ENCODE results near the gene FZR1.

The FZR1 gene

GRCh38 chr19:3543150-3544057, 37.3 kb downstream of the FZR1 start:
- Histone ChIP-seq H3K4me1 (ENCODE audit: insufficient read depth, low read length) (peaks cover 4% of the 10 kb centered on the region; the same call in 1 of the 2 replicates), H3K36me3 (ENCODE audit: insufficient read depth, low read length) (no peaks in the 10 kb centered on the region), H3K9ac (ENCODE audit: low read depth, low read length) (no peak overlapping the region), H3K9me3 (ENCODE audit: control insufficient read depth, insufficient read depth, low read length) (no peaks in the 10 kb centered on the region)

- H3K4me1 ChIP-seq (ENCODE audit: insufficient read depth, low read length) = no peaks in the 10 kb centered on the region
- no peaks in the 10 kb centered on the region for H3K36me3 ChIP-seq (ENCODE audit: insufficient read depth, low read length)
- no peaks in the 10 kb centered on the region for H3K9me3 ChIP-seq (ENCODE audit: control insufficient read depth, insufficient read depth, low read length)
- H3K9ac ChIP-seq (ENCODE audit: low read depth, low read length) = no peak overlapping the region
These were observed 37.9 kb downstream of the FZR1 start for GRCh38 chr19:3544058-3544376.

GRCh38 chr19:3544742-3545668, 38.9 kb downstream of the FZR1 start:
- no peak overlapping the region for H3K9ac ChIP-seq (ENCODE audit: low read depth, low read length)
- H3K4me1 ChIP-seq (ENCODE audit: insufficient read depth, low read length) = no peaks in the 10 kb centered on the region
- no peaks in the 10 kb centered on the region for H3K36me3 ChIP-seq (ENCODE audit: insufficient read depth, low read length)
- no peaks in the 10 kb centered on the region for H3K9me3 ChIP-seq (ENCODE audit: control insufficient read depth, insufficient read depth, low read length)

- Histone ChIP-seq H3K36me3 (ENCODE audit: insufficient read depth, low read length) (no peaks in the 10 kb centered on the region), H3K4me1 (ENCODE audit: insufficient read depth, low read length) (no peaks in the 10 kb centered on the region), H3K9ac (ENCODE audit: low read depth, low read length) (no peak overlapping the region)
These were observed 39.5 kb downstream of the FZR1 start for GRCh38 chr19:3545669-3546034.

GRCh38 chr19:3546119-3546518, 40.0 kb downstream of the FZR1 start:
- Histone ChIP-seq H3K9ac (ENCODE audit: low read depth, low read length) (no peak overlapping the region), H3K4me1 (ENCODE audit: insufficient read depth, low read length) (no peaks in the 10 kb centered on the region), H3K9me3 (ENCODE audit: control insufficient read depth, insufficient read depth, low read length) (no peaks in the 10 kb centered on the region), H3K36me3 (ENCODE audit: insufficient read depth, low read length) (no peaks in the 10 kb centered on the region)

More at GRCh38 chr19:3545669-3546034, 39.5 kb downstream of the FZR1 start:
- no peaks in the 10 kb centered on the region for H3K9me3 ChIP-seq (ENCODE audit: control insufficient read depth, insufficient read depth, low read length)

GRCh38 chr19:3547301-3547731, 41.2 kb downstream of the FZR1 start:
- Histone ChIP-seq H3K4me1 (ENCODE audit: insufficient read depth, low read length) (no peaks in the 10 kb centered on the region), H3K36me3 (ENCODE audit: insufficient read depth, low read length) (no peaks in the 10 kb centered on the region), H3K9me3 (ENCODE audit: control insufficient read depth, insufficient read depth, low read length) (no peaks in the 10 kb centered on the region), H3K9ac (ENCODE audit: low read depth, low read length) (no peak overlapping the region)

- Histone ChIP-seq H3K9ac (ENCODE audit: low read depth, low read length) (no peak overlapping the region), H3K4me1 (ENCODE audit: insufficient read depth, low read length) (no peaks in the 10 kb centered on the region; the same call in 1 of the 2 replicates), H3K36me3 (ENCODE audit: insufficient read depth, low read length) (no peaks in the 10 kb centered on the region), H3K9me3 (ENCODE audit: control insufficient read depth, insufficient read depth, low read length) (no peaks in the 10 kb centered on the region)
These were observed 41.7 kb downstream of the FZR1 start for GRCh38 chr19:3547767-3548282.

GRCh38 chr19:3548606-3549005, 42.5 kb downstream of the FZR1 start:
- Histone ChIP-seq H3K9me3 (ENCODE audit: control insufficient read depth, insufficient read depth, low read length) (no peaks in the 10 kb centered on the region), H3K4me1 (ENCODE audit: insufficient read depth, low read length) (peaks cover 3% of the 10 kb centered on the region; the same call in 1 of the 2 replicates), H3K36me3 (ENCODE audit: insufficient read depth, low read length) (no peaks in the 10 kb centered on the region), H3K9ac (ENCODE audit: low read depth, low read length) (no peak overlapping the region)

- no peak overlapping the region for H3K9ac ChIP-seq (ENCODE audit: low read depth, low read length)
- no peaks in the 10 kb centered on the region for H3K36me3 ChIP-seq (ENCODE audit: insufficient read depth, low read length)
- H3K9me3 ChIP-seq (ENCODE audit: control insufficient read depth, insufficient read depth, low read length) = no peaks in the 10 kb centered on the region
- H3K4me1 ChIP-seq (ENCODE audit: insufficient read depth, low read length) = peaks cover 3% of the 10 kb centered on the region; the same call in 1 of the 2 replicates
These were observed 43.7 kb downstream of the FZR1 start for GRCh38 chr19:3549816-3550215.

GRCh38 chr19:3550947-3551791, 45.1 kb downstream of the FZR1 start:
- Histone ChIP-seq H3K36me3 (ENCODE audit: insufficient read depth, low read length) (no peaks in the 10 kb centered on the region), H3K9me3 (ENCODE audit: control insufficient read depth, insufficient read depth, low read length) (no peaks in the 10 kb centered on the region), H3K9ac (ENCODE audit: low read depth, low read length) (no peak overlapping the region), H3K4me1 (ENCODE audit: insufficient read depth, low read length) (peaks cover 3% of the 10 kb centered on the region; the same call in 1 of the 2 replicates)

GRCh38 chr19:3551792-3552095, 45.6 kb downstream of the FZR1 start:
- H3K4me1 ChIP-seq (ENCODE audit: insufficient read depth, low read length) = peaks cover 3% of the 10 kb centered on the region; the same call in 1 of the 2 replicates
- H3K9ac ChIP-seq (ENCODE audit: low read depth, low read length) = no peak overlapping the region

GRCh38 chr19:3554254-3555083, 48.4 kb downstream of the FZR1 start:
- H3K4me1 ChIP-seq (ENCODE audit: insufficient read depth, low read length) = peaks cover 3% of the 10 kb centered on the region; the same call in 1 of the 2 replicates
- no peak overlapping the region for H3K9ac ChIP-seq (ENCODE audit: low read depth, low read length)
- H3K9me3 ChIP-seq (ENCODE audit: control insufficient read depth, insufficient read depth, low read length) = no peaks in the 10 kb centered on the region
- no peaks in the 10 kb centered on the region for H3K36me3 ChIP-seq (ENCODE audit: insufficient read depth, low read length)

More at GRCh38 chr19:3551792-3552095, 45.6 kb downstream of the FZR1 start:
- Histone ChIP-seq H3K36me3 (ENCODE audit: insufficient read depth, low read length) (no peaks in the 10 kb centered on the region), H3K9me3 (ENCODE audit: control insufficient read depth, insufficient read depth, low read length) (no peaks in the 10 kb centered on the region)

Measured in ES-I3 (cell line).